ENCODE results near the gene NEO1. TPM values are rescaled to one million over a fixed set of nuclear protein-coding genes. Genes with fewer than 3 reads are reported as not detected.
A peak's percentile ranks its signal among the peaks of the same experiment; 100 is the strongest.

Gene NEO1
- total and polyA plus RNA-seq, 11 donors, result 4.4 to 31.5 (median 11.9) TPM

GRCh38 chr15:73323956-73324355, 271.7 kb downstream of the NEO1 start:
- intact Hi-C loops (cut with DNase I), result loop anchor here in 1 of 10 donors (10.0 kb wide), 1 partner anchor 221 kb away; no protein-coding TSS in a partner anchor
- WGBS, 4 donors, result 89 to 100% (median 91%) methylated on average over 1 to 16 of the region's 16 CpGs

GRCh38 chr15:73324496-73325170, 272.4 kb downstream of the NEO1 start:
- Histone ChIP-seq H3K9me3 (no peaks in the 10 kb centered on the region), H3K4me1 (peaks cover 0 to 6% (median 0%) of the 10 kb centered on the region in 12 donors), H3K27me3 (peaks cover 0 to 23% (median 4%) of the 10 kb centered on the region in 9 donors), H3K27ac (no peak overlapping the region), H3K4me3 (no peak overlapping the region), H3K36me3 (peaks cover 0 to 16% (median 0%) of the 10 kb centered on the region in 9 donors)
- intact Hi-C loops (cut with DNase I), result loop anchor here in 1 of 10 donors (10.0 kb wide), 1 partner anchor 220 kb away; no protein-coding TSS in a partner anchor
- TF ChIP-seq POLR2A (IDR thresholded peaks at IDR 0.05) (no peak), CTCF (IDR thresholded peaks at IDR 0.05) (no peak)
- DNase-seq (peak in 1 of 5 donors; percentile 18), ATAC-seq (no peak)
- WGBS, 4 donors, result 92 to 95% (median 94%) methylated on average over 13 to 16 of the region's 16 CpGs

More at GRCh38 chr15:73323956-73324355, 271.7 kb downstream of the NEO1 start:
- Histone ChIP-seq H3K27ac (no peak overlapping the region), H3K9me3 (no peaks in the 10 kb centered on the region), H3K4me1 (peaks cover 0 to 8% (median 0%) of the 10 kb centered on the region in 12 donors), H3K27me3 (peaks cover 0 to 25% (median 7%) of the 10 kb centered on the region in 9 donors), H3K36me3 (peaks cover 0 to 10% (median 0%) of the 10 kb centered on the region in 9 donors), H3K4me3 (no peak overlapping the region)
- DNase-seq, result peak in 1 of 5 donors; percentile 17
- TF ChIP-seq POLR2A (IDR thresholded peaks at IDR 0.05) (no peak), CTCF (IDR thresholded peaks at IDR 0.05) (no peak)
- ATAC-seq, result peak in 1 of 4 donors; percentile 5

GRCh38 chr15:73325191-73325861, 273.1 kb downstream of the NEO1 start:
- intact Hi-C loops (cut with DNase I), result loop anchor here in 1 of 10 donors (10.0 kb wide), 1 partner anchor 219 kb away; no protein-coding TSS in a partner anchor
- WGBS, 4 donors, result 61 to 71% (median 67%) methylated on average over 28 to 29 of the region's 29 CpGs
- ATAC-seq, result peak in 1 of 4 donors; percentile 21

More at GRCh38 chr15:73325191-73325861, 273.1 kb downstream of the NEO1 start:
- H3K36me3 ChIP-seq, result peaks cover 0 to 16% (median 0%) of the 10 kb centered on the region in 9 donors
- H3K4me1 ChIP-seq, result peaks cover 0 to 11% (median 1%) of the 10 kb centered on the region in 12 donors
- no peaks in the 10 kb centered on the region for H3K9me3 ChIP-seq
- H3K4me3 ChIP-seq, result no peak overlapping the region
- peaks cover 0 to 18% (median 0%) of the 10 kb centered on the region in 9 donors for H3K27me3 ChIP-seq
- peak in 1 of 5 donors; percentile 20 for DNase-seq
- no peak overlapping the region for H3K27ac ChIP-seq
- TF ChIP-seq POLR2A (IDR thresholded peaks at IDR 0.05) (no peak), CTCF (IDR thresholded peaks at IDR 0.05) (peak in 9 of 12 donors; percentile 9 to 47 (median 27))
